ENCODE data around the gene ACP7.
"Not testable (repeated sequence)": the region's sequence is repeated elsewhere in the genome, so short reads cannot be mapped to it uniquely, and the experiment has no call there.

The ACP7 gene

GRCh38 chr19:39083983-39084731 is at the start of gene ACP7:
ACP7 (plus strand) TSS chr19:39084368; CDS start chr19:39085270, 902 bp downstream.
- DNase-seq: no peak

- DNase-seq: no peak
Observed at GRCh38 chr19:39036581-39036980, 47.6 kb upstream of the ACP7 start.

GRCh38 chr19:39037194-39037593 is 47.0 kb upstream of the ACP7 start:
- DNase-seq: no peak

GRCh38 chr19:39038098-39038497 is 46.1 kb upstream of the ACP7 start:
- DNase-seq: no peak

GRCh38 chr19:39045506-39045905 is 38.7 kb upstream of the ACP7 start:
- no peak for DNase-seq

GRCh38 chr19:39046037-39046821 is 37.9 kb upstream of the ACP7 start:
- DNase-seq: no peak

- no peak for DNase-seq
Observed at GRCh38 chr19:39047073-39047472, 37.1 kb upstream of the ACP7 start.

- DNase-seq: peak; percentile 48
Observed at GRCh38 chr19:39052243-39052746, 31.9 kb upstream of the ACP7 start.

- DNase-seq: no peak
Observed at GRCh38 chr19:39052846-39053245, 31.3 kb upstream of the ACP7 start.

GRCh38 chr19:39053276-39054090 is 30.7 kb upstream of the ACP7 start:
- DNase-seq: no peak

- no peak for DNase-seq
Observed at GRCh38 chr19:39054091-39054470, 30.1 kb upstream of the ACP7 start.

- DNase-seq: no peak
Observed at GRCh38 chr19:39057615-39058014, 26.6 kb upstream of the ACP7 start.

GRCh38 chr19:39059302-39059701 is 24.9 kb upstream of the ACP7 start:
- no peak for DNase-seq

GRCh38 chr19:39060171-39060570 is 24.0 kb upstream of the ACP7 start:
- no peak for DNase-seq

GRCh38 chr19:39064405-39064804 is 19.8 kb upstream of the ACP7 start:
- no peak for DNase-seq

GRCh38 chr19:39065928-39066327 is 18.2 kb upstream of the ACP7 start:
- no peak for DNase-seq

- no peak for DNase-seq
Observed at GRCh38 chr19:39067104-39067503, 17.1 kb upstream of the ACP7 start.

GRCh38 chr19:39068259-39068658 is 15.9 kb upstream of the ACP7 start:
- DNase-seq: not testable (repeated sequence)

- DNase-seq: no peak
Observed at GRCh38 chr19:39070888-39071287, 13.3 kb upstream of the ACP7 start.

- DNase-seq: no peak
Observed at GRCh38 chr19:39074205-39074692, 9.9 kb upstream of the ACP7 start.

- DNase-seq: no peak
Observed at GRCh38 chr19:39074942-39075341, 9.2 kb upstream of the ACP7 start.

GRCh38 chr19:39077323-39077722 is 6.8 kb upstream of the ACP7 start:
- no peak for DNase-seq

Data from right forelimb (tissue), 1 donor.